Kidney epithelial cell (primary cell): ENCODE results near the gene ARHGEF7. TPM values are rescaled to one million over a fixed set of nuclear protein-coding genes. Genes with fewer than 3 reads are reported as not detected.
"Not testable (repeated sequence)": the region's sequence is repeated elsewhere in the genome, so short reads cannot be mapped to it uniquely, and the experiment has no call there.

ENCODE experiments used
- DNase-seq: peaks from one replicate; pipeline ENCODE4 v3.0.0-alpha.2; 2010; ENCODE audit warnings: low read depth
- H3K27me3 ChIP-seq: 2 replicates; pipeline ENCODE4 v1.6.0; 2011; ENCODE audit warnings: low read length; ENCODE audit not compliant: control insufficient read depth, insufficient read depth
- H3K36me3 ChIP-seq: 2 replicates; pipeline ENCODE4 v1.5.1; 2011; ENCODE audit warnings: low read length; ENCODE audit not compliant: control insufficient read depth, insufficient read depth
- H3K4me3 ChIP-seq: 2 replicates; pipeline ENCODE4 v1.5.1; 2011; ENCODE audit warnings: low read depth, mild to moderate bottlenecking, control low read depth, low read length
- CTCF ChIP-seq: IDR thresholded peaks from 2 replicates; pipeline ENCODE4 v1.5.1; 2011; ENCODE audit warnings: mild to moderate bottlenecking, moderate library complexity, low read length, control low read depth, inconsistent platforms; ENCODE audit not compliant: insufficient read depth, poor library complexity, severe bottlenecking
- total RNA-seq: library from RNA; depleted of rRNA; stranded (reverse); fragments of >200 nt; gene quantifications from 2 replicates; pipeline ENCODE4 v1.2.3, GENCODE V29; 2015

Gene ARHGEF7
- total RNA-seq = 32.4 and 34.1 TPM in 2 replicates

- DNase-seq = no peak
Measured at GRCh38 chr13:111115061-111115964, at the start of gene ARHGEF7. TSS of gene ARHGEF7 (plus strand) at chr13:111115310. CDS start at chr13:111115527, 217 bp downstream.

DNA sequence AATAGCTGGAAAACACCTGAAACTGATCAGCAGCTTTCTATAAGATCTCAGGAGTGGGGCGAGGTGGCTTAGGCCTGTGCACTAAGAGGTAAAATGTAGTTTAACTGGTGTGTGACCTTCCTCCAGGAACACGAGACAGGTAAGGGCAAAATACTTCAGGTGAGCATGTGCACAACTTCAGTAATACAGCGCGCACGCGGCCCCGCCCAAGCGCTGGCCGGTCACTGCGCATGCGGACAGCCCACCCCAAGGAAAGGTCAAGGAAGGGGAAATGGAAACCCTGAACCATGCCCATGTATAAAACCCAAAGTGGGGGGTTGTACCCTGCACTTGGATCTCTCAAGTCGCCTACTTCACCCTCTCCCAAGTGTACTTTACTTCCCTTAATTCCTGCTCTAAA is 49.4 kb upstream of the ARHGEF7 start:
- no peaks in the 10 kb centered on the region for H3K36me3 ChIP-seq
- no peak overlapping the region for H3K4me3 ChIP-seq
- peaks cover 8% of the 10 kb centered on the region for H3K27me3 ChIP-seq
- no peak for DNase-seq
- no peak for TF ChIP-seq CTCF

More at GRCh38 chr13:111115061-111115964, at the start of gene ARHGEF7:
- Histone ChIP-seq H3K36me3 (no peaks in the 10 kb centered on the region), H3K4me3 (peak within 1 kb of the TSS; percentile 36), H3K27me3 (peaks cover 52% of the 10 kb centered on the region)
- TF ChIP-seq CTCF = no peak

DNA sequence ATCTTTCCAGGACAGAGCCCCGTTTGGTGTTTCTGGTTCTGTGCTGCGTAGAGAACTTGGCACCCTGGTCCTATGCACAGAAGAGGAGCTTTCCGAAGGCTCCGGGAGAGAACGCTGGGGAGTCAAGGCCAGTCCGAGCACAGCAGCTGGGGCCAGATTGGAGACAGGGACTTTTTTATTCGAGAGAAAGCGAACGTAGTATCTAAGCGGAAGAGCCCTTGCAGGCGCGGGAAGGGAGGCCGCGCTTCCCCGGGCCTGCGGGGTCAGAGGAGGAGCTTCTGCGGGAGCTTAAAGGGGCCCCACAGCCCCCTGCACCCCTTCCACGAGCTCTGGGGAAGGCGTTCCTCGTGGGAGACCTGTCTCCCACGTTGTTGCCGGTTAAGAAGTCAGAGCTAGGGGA is 48.6 kb upstream of the ARHGEF7 start:
- Histone ChIP-seq H3K27me3 (peaks cover 8% of the 10 kb centered on the region), H3K4me3 (no peak overlapping the region), H3K36me3 (no peaks in the 10 kb centered on the region)
- no peak for DNase-seq
- no peak for TF ChIP-seq CTCF

- DNase-seq = no peak
- Histone ChIP-seq H3K27me3 (peaks cover 8% of the 10 kb centered on the region), H3K4me3 (no peak overlapping the region), H3K36me3 (no peaks in the 10 kb centered on the region)
- no peak for TF ChIP-seq CTCF
Measured at GRCh38 chr13:111068009-111068350, 47.1 kb upstream of the ARHGEF7 start.

GRCh38 chr13:111071120-111071519 is 44.0 kb upstream of the ARHGEF7 start:
- H3K4me3 ChIP-seq, H3K36me3 ChIP-seq, H3K27me3 ChIP-seq, DNase-seq: not testable (repeated sequence)

GRCh38 chr13:111071526-111071925 is 43.6 kb upstream of the ARHGEF7 start:
- not testable (repeated sequence) for H3K4me3 ChIP-seq, H3K27me3 ChIP-seq, DNase-seq, H3K36me3 ChIP-seq

- Histone ChIP-seq H3K27me3 (no peaks in the 10 kb centered on the region), H3K36me3 (no peaks in the 10 kb centered on the region), H3K4me3 (no peak overlapping the region)
- no peak for DNase-seq
- no peak for TF ChIP-seq CTCF
Measured at GRCh38 chr13:111074826-111075225, 40.3 kb upstream of the ARHGEF7 start.
